Left lobe of liver (tissue), 2 donors: ENCODE measurements around the gene FOXRED2. TPM values are rescaled to one million over a fixed set of nuclear protein-coding genes. Genes with fewer than 3 reads are reported as not detected.
"Not testable (repeated sequence)": the region's sequence is repeated elsewhere in the genome, so short reads cannot be mapped to it uniquely, and the experiment has no call there.

ENCODE experiments used
- ATAC-seq: fragments of 200-7000 bp; cut with Tn5 transposase; one replicate; pipeline ENCODE4 v1.9.1; 2020; ENCODE audit warnings: mild to moderate bottlenecking, moderate library complexity
- DNase-seq: peaks from one replicate; pipeline ENCODE4 v3.0.0-alpha.2; 2020; ENCODE audit warnings: low spot score
- total RNA-seq: library from RNA; stranded (reverse); gene quantifications from one replicate; pipeline ENCODE4 v1.2.1, GENCODE V29; 2021
- donor health status: DM: no; HTN: no; CAD: no; lungs with moderate emphysema.
- donor health status: DM: no; HTN: yes; CAD: no.

The FOXRED2 gene
- total RNA-seq = 9.0 TPM

- ATAC-seq = peak; percentile 89
Measured at GRCh38 chr22:36506637-36507517, at the start of gene FOXRED2. Gene FOXRED2 (minus strand): TSS chr22:36507040. CDS start chr22:36506422, 618 bp downstream.

GRCh38 chr22:36554098-36554497 lies 47.3 kb upstream of the FOXRED2 start:
- no peak for ATAC-seq
- no peak for DNase-seq

More at GRCh38 chr22:36506637-36507517, at the start of gene FOXRED2:
- DNase-seq = peak; percentile 92

GRCh38 chr22:36552289-36552688 lies 45.4 kb upstream of the FOXRED2 start:
- ATAC-seq (no peak), DNase-seq (no peak)

GRCh38 chr22:36550701-36551495 lies 44.1 kb upstream of the FOXRED2 start:
- DNase-seq (no peak), ATAC-seq (no peak)

- DNase-seq (no peak), ATAC-seq (no peak)
Measured at GRCh38 chr22:36549033-36549432, 42.2 kb upstream of the FOXRED2 start.

GRCh38 chr22:36548606-36549005 lies 41.8 kb upstream of the FOXRED2 start:
- DNase-seq (no peak), ATAC-seq (peak; percentile 47)

- DNase-seq (no peak), ATAC-seq (no peak)
Measured at GRCh38 chr22:36546932-36547331, 40.1 kb upstream of the FOXRED2 start.

GRCh38 chr22:36546092-36546804 lies 39.4 kb upstream of the FOXRED2 start:
- ATAC-seq (peak; percentile 60), DNase-seq (no peak)

- ATAC-seq (no peak), DNase-seq (no peak)
Measured at GRCh38 chr22:36544107-36544620, 37.3 kb upstream of the FOXRED2 start.

GRCh38 chr22:36541831-36542411 lies 35.1 kb upstream of the FOXRED2 start:
- DNase-seq (no peak), ATAC-seq (no peak)

GRCh38 chr22:36540867-36541642 lies 34.2 kb upstream of the FOXRED2 start:
- DNase-seq = no peak

GRCh38 chr22:36538529-36538928 lies 31.7 kb upstream of the FOXRED2 start:
- DNase-seq = no peak
- no peak for ATAC-seq

More at GRCh38 chr22:36540867-36541642, 34.2 kb upstream of the FOXRED2 start:
- ATAC-seq = no peak

- DNase-seq = no peak
- no peak for ATAC-seq
Measured at GRCh38 chr22:36536717-36537116, 29.9 kb upstream of the FOXRED2 start.

GRCh38 chr22:36533320-36533719 lies 26.5 kb upstream of the FOXRED2 start:
- not testable (repeated sequence) for DNase-seq

GRCh38 chr22:36532466-36532865 lies 25.6 kb upstream of the FOXRED2 start:
- ATAC-seq = no peak
- DNase-seq = no peak

More at GRCh38 chr22:36533320-36533719, 26.5 kb upstream of the FOXRED2 start:
- not testable (repeated sequence) for ATAC-seq

GRCh38 chr22:36528795-36529751 lies 22.2 kb upstream of the FOXRED2 start, which contains the start of gene EIF3D:
Gene EIF3D (minus strand): TSS chr22:36529166. CDS start chr22:36526121, 3,045 bp downstream.
- DNase-seq = peak; percentile 99
- peak; percentile 92 for ATAC-seq

GRCh38 chr22:36528341-36528740 lies 21.5 kb upstream of the FOXRED2 start:
- DNase-seq = no peak
- ATAC-seq = no peak

GRCh38 chr22:36522662-36523061 lies 15.8 kb upstream of the FOXRED2 start:
- DNase-seq = no peak
- no peak for ATAC-seq
